H1 (cell line): ENCODE measurements around the gene UVRAG.

ENCODE experiments used
- CTCF ChIP-seq, 3 experiments: IDR thresholded peaks; 1 replicate in 2 of 3; 2 replicates in 1 of 3; pipeline versions ENCODE4 v1.5.1 to v1.6.1; 2011; ENCODE audit warnings: low read length in 3 of 3, mild to moderate bottlenecking in 3 of 3, inconsistent platforms in 2 of 3, low read depth in 1 of 3, moderate library complexity in 1 of 3; ENCODE audit not compliant: insufficient read depth in 1 of 3; ENCODE audit errors: control extremely low read depth in 1 of 3
- EZH2 ChIP-seq: fragments of 200-600 bp; sonication (generic); IDR thresholded peaks from 2 replicates; pipeline ENCODE4 v1.7.1; 2012; ENCODE audit warnings: low read depth, mild to moderate bottlenecking, moderate library complexity, low read length, inconsistent platforms; ENCODE audit not compliant: severe bottlenecking
- KDM1A ChIP-seq: fragments of 200-600, 300-600 bp; sonication (generic); IDR thresholded peaks from 2 replicates; pipeline ENCODE4 v1.7.1; 2016; ENCODE audit warnings: mild to moderate bottlenecking, low read length, borderline replicate concordance
- MAX ChIP-seq: IDR thresholded peaks from 2 replicates; pipeline ENCODE4 v1.6.1; 2012; ENCODE audit warnings: inconsistent platforms
- POLR2A ChIP-seq, 2 experiments: IDR thresholded peaks; 1 replicate in 1 of 2; 2 replicates in 1 of 2; pipeline ENCODE4 v1.6.1; 2011; ENCODE audit warnings: low read depth in 2 of 2, low read length in 2 of 2, mild to moderate bottlenecking in 2 of 2; ENCODE audit errors: control extremely low read depth in 1 of 2
- RAD21 ChIP-seq, 2 experiments: IDR thresholded peaks in 1 of 2; conservative IDR thresholded peaks in 1 of 2; 2 replicates each; pipeline ENCODE4 v1.6.1; 2011; ENCODE audit warnings: low read depth in 2 of 2, low read length in 2 of 2, improper control_type of control experiment in 1 of 2, inconsistent platforms in 1 of 2, mild to moderate bottlenecking in 1 of 2, moderate library complexity in 1 of 2
- RXRA ChIP-seq: IDR thresholded peaks from 2 replicates; pipeline ENCODE4 v1.6.1; 2011; ENCODE audit warnings: low read depth, mild to moderate bottlenecking, low read length, moderate library complexity; ENCODE audit not compliant: insufficient read depth
- SIX5 ChIP-seq: IDR thresholded peaks from 2 replicates; pipeline ENCODE4 v1.6.1; 2011; ENCODE audit warnings: mild to moderate bottlenecking, low read depth, low read length
- ZNF274 ChIP-seq: IDR thresholded peaks from 2 replicates; pipeline ENCODE4 v1.7.0; 2012; ENCODE audit warnings: low read length, borderline replicate concordance; ENCODE audit errors: extremely low read depth

- TF ChIP-seq CTCF (IDR thresholded peaks at IDR 0.05; ENCODE audit: control extremely low read depth in 1 of 3, insufficient read depth in 1 of 3, low read depth in 1 of 3, low read length in 3 of 3) (no peak), RXRA (no peak), EZH2 (no peak), MAX (no peak), RAD21 (IDR thresholded peaks at IDR 0.05 in 1 of 2, conservative IDR thresholded peaks at IDR 0.05 in 1 of 2; ENCODE audit: low read depth in 2 of 2, low read length in 2 of 2) (no peak), ZNF274 (no peak), POLR2A (IDR thresholded peaks at IDR 0.05; ENCODE audit: control extremely low read depth in 1 of 2, low read depth in 2 of 2, low read length in 2 of 2) (no peak), SIX5 (no peak), KDM1A (no peak)
Observed at GRCh38 chr11:76095891-76096290, 280.9 kb downstream of the UVRAG start.
